ENCODE results near the gene ITGAV.

DNA sequence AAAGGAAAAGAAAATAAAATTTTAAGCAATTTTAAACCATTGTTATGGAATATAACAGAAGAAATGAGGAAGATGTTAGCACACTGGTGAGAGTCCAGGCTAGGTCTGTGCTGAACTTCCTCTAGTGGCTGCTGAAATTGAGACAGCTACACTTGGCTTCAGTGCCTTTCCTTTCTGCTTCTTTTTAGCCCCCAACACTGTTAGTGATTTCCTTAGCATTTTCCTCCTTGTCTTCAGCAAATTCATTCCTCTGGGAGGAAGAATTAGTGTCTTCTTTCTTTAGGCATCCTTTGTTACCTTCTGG is 47.6 kb downstream of the ITGAV start:
- TF ChIP-seq ZNF274 (IDR thresholded peaks at IDR 0.05; ENCODE audit: low read depth, low read length) (no peak), SUZ12 (IDR thresholded peaks at IDR 0.05; ENCODE audit: extremely low read depth, insufficient read depth, insufficient read length) (no peak)

All from NT2/D1 (cell line).